K562 (cell line): Measurements from ENCODE around the gene METRN. TPM values are rescaled to one million over a fixed set of nuclear protein-coding genes. Genes with fewer than 3 reads are reported as not detected.

ENCODE experiments used
- ATAC-seq: fragments of 200-7000 bp; cut with Tn5 transposase; 3 replicates; pipeline ENCODE4 v1.9.1; 2020; ENCODE audit warnings: moderate library complexity
- BruUV-seq: library from RNA; stranded (reverse); fragments of 400-500 nt; replicated peaks from 2 replicates; lab custom pipeline; 2021; lab: Mats Ljungman, UMichigan
- CTCF ChIA-PET: fragments of 300-600 bp; formaldehyde crosslinking; extraction: SDS; loops from one replicate; lab custom pipeline; 2021; ENCODE audit warnings: low intra/inter-chr PET ratio; lab: Yijun Ruan, JAX
- POLR2A ChIA-PET: fragments of 300-600, 350-650 bp; sonication (Branson Sonifier 250); formaldehyde crosslinking; extraction: SDS; loops from one replicate; lab custom pipeline; 2021; ENCODE audit warnings: antibody characterized with exemption, inconsistent platforms; lab: Yijun Ruan, JAX
- DNase-seq, 4 experiments: peaks; one replicate each; pipeline versions ENCODE4 v3.0.0 to v3.0.0-alpha.2; 2011 to 2018; ENCODE audit warnings: low spot score in 3 of 4, mixed read lengths in 3 of 4; ENCODE audit errors: extremely low read depth in 1 of 4
- FAIRE-seq: peaks from 2 replicates; lab custom pipeline; 2011; peaks lifted over from hg19 to GRCh38; lab: Jason Lieb, UNC
- H2AFZ ChIP-seq: 2 replicates; pipeline ENCODE4 v1.6.0; 2011; ENCODE audit warnings: low read depth, low read length, control low read depth, inconsistent platforms
- H3K27ac ChIP-seq: fragments of 200-600 bp; 3 replicates; pipeline ENCODE4 v1.8.0; 2011; ENCODE audit warnings: low read depth, mild to moderate bottlenecking, control low read depth, inconsistent platforms, low read length, moderate library complexity, mixed read lengths; ENCODE audit errors: extremely low read depth
- H3K27me3 ChIP-seq, 2 experiments: fragments of 300-600 bp in 1 of 2; 2 replicates in 1 of 2; 3 replicates in 1 of 2; pipeline versions ENCODE4 v1.6.0 to v1.8.0; 2011; ENCODE audit warnings: inconsistent platforms in 2 of 2, low read length in 2 of 2, mild to moderate bottlenecking in 1 of 2, mixed read lengths in 1 of 2, moderate library complexity in 1 of 2; ENCODE audit not compliant: control insufficient read depth in 2 of 2, insufficient read depth in 2 of 2
- H3K36me3 ChIP-seq: fragments of 300-600 bp; 3 replicates; pipeline ENCODE4 v1.8.0; 2011; ENCODE audit warnings: mild to moderate bottlenecking, low read length, inconsistent platforms; ENCODE audit not compliant: control insufficient read depth, insufficient read depth
- H3K4me1 ChIP-seq, 2 experiments: fragments of 200-600 bp in 1 of 2; replicated peaks in 1 of 2; 2 replicates in 1 of 2; 3 replicates in 1 of 2; pipeline versions ENCODE4 v1.5.1 to v1.8.0; 2011; ENCODE audit warnings: inconsistent platforms in 2 of 2, low read length in 2 of 2, mild to moderate bottlenecking in 1 of 2, mixed read lengths in 1 of 2, moderate library complexity in 1 of 2; ENCODE audit not compliant: control insufficient read depth in 2 of 2, insufficient read depth in 2 of 2
- H3K4me2 ChIP-seq: 2 replicates; pipeline ENCODE4 v1.6.1; 2011; ENCODE audit warnings: low read length, control low read depth, inconsistent platforms, mixed read lengths; ENCODE audit not compliant: insufficient read depth
- H3K4me3 ChIP-seq: fragments of 200-600 bp; sonication (generic), shearing (Covaris generic); 2 replicates; pipeline ENCODE4 v1.5.1; 2016; ENCODE audit warnings: control low read depth, inconsistent platforms
- H3K79me2 ChIP-seq: fragments of 200-600 bp; 3 replicates; pipeline ENCODE4 v1.8.0; 2011; ENCODE audit warnings: low read length, inconsistent platforms; ENCODE audit not compliant: control insufficient read depth, insufficient read depth
- H3K9ac ChIP-seq, 2 experiments: 2 replicates each; pipeline versions ENCODE4 v1.6.0 to v1.6.1; 2011; ENCODE audit warnings: low read depth in 2 of 2, low read length in 2 of 2, control low read depth in 1 of 2, inconsistent platforms in 1 of 2, mild to moderate bottlenecking in 1 of 2, mixed read lengths in 1 of 2; ENCODE audit not compliant: insufficient read depth in 1 of 2
- H3K9me1 ChIP-seq: one replicate; pipeline ENCODE4 v1.6.0; 2011; ENCODE audit warnings: inconsistent platforms, mild to moderate bottlenecking, low read length, moderate library complexity; ENCODE audit not compliant: control insufficient read depth, insufficient read depth
- H3K9me3 ChIP-seq: replicated peaks from 2 replicates; pipeline ENCODE4 v1.5.1; 2011; ENCODE audit warnings: low read depth, low read length, inconsistent platforms; ENCODE audit not compliant: control insufficient read depth, insufficient read depth
- H4K20me1 ChIP-seq: replicated peaks from 2 replicates; pipeline ENCODE4 v1.6.1; 2011; ENCODE audit warnings: low read length, inconsistent platforms, mixed read lengths; ENCODE audit not compliant: control insufficient read depth, insufficient read depth
- TEAD2 ChIP-seq: fragments of 450-650 bp; IDR thresholded peaks from 2 replicates; pipeline ENCODE4 v1.6.1; 2016; ENCODE audit warnings: missing genetic modification characterization, control low read depth, missing compliant biosample characterization
- UBTF ChIP-seq, 2 experiments: IDR thresholded peaks; 2 replicates each; pipeline ENCODE4 v1.6.1; 2012; ENCODE audit warnings: improper control_type of control experiment in 2 of 2, low read depth in 2 of 2, low read length in 2 of 2, borderline replicate concordance in 1 of 2
- WGBS: fragments of 100-300 bp; shearing (Covaris generic); methylation state at CpG from one replicate; pipeline ENCODE4 v1.1.6; 2016; ENCODE audit warnings: low coverage, mixed read lengths; ENCODE audit not compliant: insufficient coverage; ENCODE audit errors: missing lambda C conversion rate; 5-methylcytosine and 5-hydroxymethylcytosine counted together
- in situ Hi-C: fragments of 300-500 bp; cut with MboI; formaldehyde crosslinking; loops from 4 replicates; pipeline ENCODE4 v1.15.0; 2018; ENCODE audit warnings: inconsistent platforms, mixed read lengths
- intact Hi-C: fragments of 100-400 bp; cut with micrococcal nuclease; formaldehyde crosslinking; loops from 2 replicates; pipeline ENCODE4 v1.14.2; 2022
- polyA plus RNA-seq, 8 experiments: library from polyadenylated mRNA; depleted of rRNA in 4 of 8; stranded (reverse) in 5 of 8; unstranded in 3 of 8; fragments of >200 nt; fragmentation: Nextera tagmentation in 2 of 8; fragmentation: Illumina TruSeq in 1 of 8; extraction: Ambion mirVana in 2 of 8; extraction: Trizol in 1 of 8; gene quantifications; 2 replicates each; pipeline versions ENCODE4 v1.2.1 to v1.2.3, GENCODE V29; 2011 to 2014; ENCODE audit warnings: inconsistent platforms in 1 of 8, missing spikeins in 1 of 8
- total RNA-seq, 7 experiments: library from RNA; depleted of rRNA in 6 of 7; stranded (reverse); fragments of >200 nt in 6 of 7; fragmentation: Illumina TruSeq in 2 of 7; extraction: Trizol in 2 of 7; gene quantifications; 2 replicates each; pipeline versions ENCODE4 v1.2.1 to v1.2.3, GENCODE V29; 2011 to 2021; ENCODE audit warnings: low replicate concordance in 1 of 7

The METRN gene
- total and polyA plus RNA-seq, 9 of the 15 experiments (the other 6 are each of a cell fraction or from before 2014, with no cell fraction given), result 0.20 to 89.8 (median 15.4) TPM

- H3K9me1 ChIP-seq, result peaks cover 4% of the 10 kb centered on the region
- CTCF ChIA-PET, result no interaction called here
- peaks cover 5 to 37% of the 10 kb centered on the region in 2 experiments; a peak in 3 of 5 replicates for H3K27me3 ChIP-seq
- intact Hi-C loops, result no loop called here
- H3K9me3 ChIP-seq, result no peaks in the 10 kb centered on the region
- H3K9ac ChIP-seq, result peak overlapping the region in 1 of 2 experiments; percentile 76; a peak in 1 of 4 replicates
- H3K36me3 ChIP-seq, result no peaks in the 10 kb centered on the region
- ATAC-seq, result no peak
- no TSS peak for BruUV-seq
- DNase-seq, result peak in 1 of 4 experiments; percentile 35
- H2AFZ ChIP-seq, result no peak overlapping the region
- H3K79me2 ChIP-seq, result no peaks in the 10 kb centered on the region
- WGBS, result 9% methylated on average over 14 of the region's 14 CpGs
- H3K27ac ChIP-seq, result no peak overlapping the region
- POLR2A ChIA-PET, result interaction anchor here (0.5 to 1.7 kb wide), 7 partner anchors 9 to 83 kb away, joined by 3 to 9 read pairs (median 3); partner anchors contain the start of gene ANTKMT
- peaks cover 0 to 65% of the 10 kb centered on the region in 2 experiments; a peak in 3 of 5 replicates for H3K4me1 ChIP-seq
- FAIRE-seq, result no peak
- no peak overlapping the region for H3K4me3 ChIP-seq
- peaks cover 34% of the 10 kb centered on the region for H4K20me1 ChIP-seq
- no peak overlapping the region for H3K4me2 ChIP-seq
- TF ChIP-seq UBTF (IDR thresholded peaks at IDR 0.05; ENCODE audit: borderline replicate concordance in 1 of 2, low read depth in 2 of 2, low read length in 2 of 2) (0 out of 4 replicates have a peak, but pooled peaks of 1 of the 2 experiments have one; percentile 1), TEAD2 (tag) (no peak)
- in situ Hi-C loops, result no loop called here
Measured at GRCh38 chr16:707062-707538, 7.8 kb upstream of the METRN start.
